GM12872 (cell line): Measurements from ENCODE around the gene TPD52L2.

Experiments
- CTCF ChIP-seq: IDR thresholded peaks from 3 replicates; pipeline ENCODE4 v1.5.1; 2011; ENCODE audit warnings: low read depth, mild to moderate bottlenecking, low read length, moderate library complexity; ENCODE audit not compliant: insufficient read depth

The TPD52L2 gene

GRCh38 chr20:63836458-63837344 is 28.4 kb upstream of the TPD52L2 start:
- TF ChIP-seq CTCF = no peak

- TF ChIP-seq CTCF = no peak
Measured at GRCh38 chr20:63837479-63837878, 27.6 kb upstream of the TPD52L2 start.

GRCh38 chr20:63839620-63840019 is 25.4 kb upstream of the TPD52L2 start:
- TF ChIP-seq CTCF = no peak

- no peak for TF ChIP-seq CTCF
Measured at GRCh38 chr20:63840405-63840828, 24.7 kb upstream of the TPD52L2 start.

GRCh38 chr20:63842258-63842657 is 22.8 kb upstream of the TPD52L2 start:
- no peak for TF ChIP-seq CTCF

- no peak for TF ChIP-seq CTCF
Measured at GRCh38 chr20:63843222-63843621, 21.8 kb upstream of the TPD52L2 start.

GRCh38 chr20:63843778-63844177 is 21.3 kb upstream of the TPD52L2 start:
- TF ChIP-seq CTCF = no peak
